ENCODE data around the gene SYT12.

DNA sequence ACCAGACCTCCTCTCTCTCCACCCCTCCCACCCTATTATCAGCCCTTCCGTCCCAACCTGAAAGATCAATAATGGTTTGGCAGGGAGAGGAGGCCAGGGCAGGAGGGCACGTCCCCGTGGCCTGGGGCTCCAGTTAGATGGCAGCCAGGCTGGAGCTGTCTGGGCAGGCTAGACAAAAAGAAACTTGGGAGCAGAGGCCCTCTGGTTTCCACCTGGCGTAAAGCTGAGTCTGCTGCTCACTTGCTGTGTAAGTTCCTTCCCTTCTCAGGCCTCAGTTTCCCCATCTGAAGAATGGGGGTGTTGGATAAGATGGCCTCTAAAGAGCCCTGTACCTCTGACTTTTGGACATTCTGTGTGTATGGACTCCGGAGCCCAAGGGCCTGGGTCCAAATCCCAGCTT, 30.0 kb downstream of the SYT12 start:
- no peak for TF ChIP-seq CTCF (conservative IDR thresholded peaks at IDR 0.05; ENCODE audit: low read length)
- no peak for TF ChIP-seq EZH2phosphoT487 (IDR thresholded peaks at IDR 0.05; ENCODE audit: borderline replicate concordance)

Measured in Loucy (cell line).